Hepatocyte (in vitro differentiated cells): Measurements from ENCODE around the gene ITFG1. TPM values are rescaled to one million over a fixed set of nuclear protein-coding genes. Genes with fewer than 3 reads are reported as not detected.

ENCODE experiments used
- DNase-seq: peaks from one replicate; pipeline ENCODE4 v3.0.0-alpha.2; 2016; ENCODE audit warnings: low spot score
- H2AFZ ChIP-seq: fragments of 200-600 bp; sonication (generic); 2 replicates; pipeline ENCODE4 v1.6.0; 2016; ENCODE audit warnings: antibody characterized with exemption, mild to moderate bottlenecking
- H3K27ac ChIP-seq: fragments of 200-600 bp; sonication (generic); 2 replicates; pipeline ENCODE4 v1.5.1; 2016; ENCODE audit warnings: mild to moderate bottlenecking
- H3K27me3 ChIP-seq: fragments of 200-600 bp; sonication (generic); 2 replicates; pipeline ENCODE4 v1.6.1; 2016
- H3K36me3 ChIP-seq: fragments of 200-600 bp; sonication (generic); replicated peaks from 2 replicates; pipeline ENCODE4 v1.5.1; 2016; ENCODE audit warnings: low read depth; ENCODE audit not compliant: insufficient read depth
- H3K4me1 ChIP-seq: fragments of 200-600 bp; sonication (generic); 2 replicates; pipeline ENCODE4 v1.5.1; 2016; ENCODE audit warnings: mild to moderate bottlenecking, moderate library complexity; ENCODE audit not compliant: insufficient read depth
- H3K4me2 ChIP-seq: fragments of 200-600 bp; sonication (generic); 2 replicates; pipeline ENCODE4 v1.6.0; 2016
- H3K4me3 ChIP-seq: fragments of 200-600 bp; sonication (generic); 2 replicates; pipeline ENCODE4 v1.5.1; 2016; ENCODE audit warnings: mild to moderate bottlenecking
- H3K79me2 ChIP-seq: fragments of 200-600 bp; sonication (generic); 2 replicates; pipeline ENCODE4 v1.6.0; 2017; ENCODE audit warnings: mild to moderate bottlenecking
- H3K9me2 ChIP-seq: fragments of 200-600 bp; sonication (generic); replicated peaks from 2 replicates; pipeline ENCODE4 v1.6.0; 2017; ENCODE audit warnings: mild to moderate bottlenecking; ENCODE audit not compliant: insufficient read depth
- H3K9me3 ChIP-seq: fragments of 200-600 bp; sonication (generic); 2 replicates; pipeline ENCODE4 v1.5.1; 2016; ENCODE audit warnings: low read depth, mild to moderate bottlenecking
- H4K20me1 ChIP-seq: fragments of 200-600 bp; sonication (generic); 2 replicates; pipeline ENCODE4 v1.6.0; 2016; ENCODE audit warnings: mild to moderate bottlenecking; ENCODE audit not compliant: insufficient read depth, poor library complexity, severe bottlenecking
- EZH2 ChIP-seq: fragments of 200-600 bp; sonication (generic); IDR thresholded peaks from 2 replicates; pipeline ENCODE4 v1.6.1; 2016; ENCODE audit warnings: antibody characterized with exemption, mild to moderate bottlenecking, borderline replicate concordance
- EZH2phosphoT487 ChIP-seq: fragments of 200-600 bp; sonication (generic); IDR thresholded peaks from one replicate; pipeline ENCODE4 v1.6.1; 2018; ENCODE audit warnings: antibody characterized with exemption, mild to moderate bottlenecking, low read depth, moderate library complexity; ENCODE audit not compliant: unreplicated experiment, severe bottlenecking
- WGBS: methylation state at CpG from one replicate; pipeline ENCODE4 v1.1.6; 2016; ENCODE audit warnings: low lambda C conversion rate; ENCODE audit errors: missing lambda C conversion rate; 5-methylcytosine and 5-hydroxymethylcytosine counted together
- polyA plus RNA-seq: library from polyadenylated mRNA; unstranded; fragments of >200 nt; fragmentation: Nextera tagmentation; extraction: Ambion mirVana; gene quantifications from 2 replicates; pipeline ENCODE4 v1.2.1, GENCODE V29; 2016
- total RNA-seq: library from RNA; depleted of rRNA; stranded (reverse); fragments of >200 nt; gene quantifications from 2 replicates; pipeline ENCODE4 v1.2.3, GENCODE V29; 2014
- TF ChIP-seq, protein P1 (sequence below): fragments of 200-600 bp; sonication (generic); IDR thresholded peaks from 2 replicates; pipeline ENCODE4 v1.5.1; 2016; ENCODE audit warnings: antibody characterized with exemption, mild to moderate bottlenecking; ENCODE audit not compliant: poor library complexity

ITFG1 gene
- total and polyA plus RNA-seq, 2 experiments from 2014 or later, result 87.8 to 91.4 TPM

DNA sequence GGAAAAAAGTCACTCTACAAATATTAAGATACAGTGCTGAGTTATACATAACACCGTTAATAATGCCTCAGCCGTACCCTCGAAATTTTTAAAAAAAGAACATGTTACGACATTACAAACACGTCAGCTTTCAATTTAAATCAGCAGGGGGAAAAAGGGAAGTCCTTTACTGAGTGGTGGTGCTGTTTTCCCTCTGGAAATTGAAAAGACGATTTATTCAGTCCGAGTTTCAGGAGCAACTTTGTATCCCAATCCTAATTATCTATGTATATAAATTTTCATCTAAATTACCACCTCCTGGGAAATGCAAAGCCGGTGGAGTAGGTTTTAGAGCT, 318.4 kb downstream of the ITFG1 start:
- H3K9me3 ChIP-seq, result no peaks in the 10 kb centered on the region
- DNase-seq, result peak; percentile 8
- H3K4me2 ChIP-seq, result peak overlapping the region; percentile 84
- peak overlapping the region; percentile 20 for H3K4me3 ChIP-seq
- H3K4me1 ChIP-seq, result no peaks in the 10 kb centered on the region
- peak overlapping the region; percentile 64 for H2AFZ ChIP-seq
- H3K9me2 ChIP-seq, result no peaks in the 10 kb centered on the region
- 2% methylated on average over 8 of the region's 8 CpGs for WGBS
- TF ChIP-seq, protein P1, sequence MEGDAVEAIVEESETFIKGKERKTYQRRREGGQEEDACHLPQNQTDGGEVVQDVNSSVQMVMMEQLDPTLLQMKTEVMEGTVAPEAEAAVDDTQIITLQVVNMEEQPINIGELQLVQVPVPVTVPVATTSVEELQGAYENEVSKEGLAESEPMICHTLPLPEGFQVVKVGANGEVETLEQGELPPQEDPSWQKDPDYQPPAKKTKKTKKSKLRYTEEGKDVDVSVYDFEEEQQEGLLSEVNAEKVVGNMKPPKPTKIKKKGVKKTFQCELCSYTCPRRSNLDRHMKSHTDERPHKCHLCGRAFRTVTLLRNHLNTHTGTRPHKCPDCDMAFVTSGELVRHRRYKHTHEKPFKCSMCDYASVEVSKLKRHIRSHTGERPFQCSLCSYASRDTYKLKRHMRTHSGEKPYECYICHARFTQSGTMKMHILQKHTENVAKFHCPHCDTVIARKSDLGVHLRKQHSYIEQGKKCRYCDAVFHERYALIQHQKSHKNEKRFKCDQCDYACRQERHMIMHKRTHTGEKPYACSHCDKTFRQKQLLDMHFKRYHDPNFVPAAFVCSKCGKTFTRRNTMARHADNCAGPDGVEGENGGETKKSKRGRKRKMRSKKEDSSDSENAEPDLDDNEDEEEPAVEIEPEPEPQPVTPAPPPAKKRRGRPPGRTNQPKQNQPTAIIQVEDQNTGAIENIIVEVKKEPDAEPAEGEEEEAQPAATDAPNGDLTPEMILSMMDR, result no peak
- TF ChIP-seq EZH2phosphoT487 (no peak), EZH2 (no peak)
- peaks cover 2% of the 10 kb centered on the region for H3K79me2 ChIP-seq
- peaks cover 11% of the 10 kb centered on the region for H3K27me3 ChIP-seq
- no peak overlapping the region for H3K27ac ChIP-seq
- no peaks in the 10 kb centered on the region for H4K20me1 ChIP-seq
- no peaks in the 10 kb centered on the region for H3K36me3 ChIP-seq

DNA sequence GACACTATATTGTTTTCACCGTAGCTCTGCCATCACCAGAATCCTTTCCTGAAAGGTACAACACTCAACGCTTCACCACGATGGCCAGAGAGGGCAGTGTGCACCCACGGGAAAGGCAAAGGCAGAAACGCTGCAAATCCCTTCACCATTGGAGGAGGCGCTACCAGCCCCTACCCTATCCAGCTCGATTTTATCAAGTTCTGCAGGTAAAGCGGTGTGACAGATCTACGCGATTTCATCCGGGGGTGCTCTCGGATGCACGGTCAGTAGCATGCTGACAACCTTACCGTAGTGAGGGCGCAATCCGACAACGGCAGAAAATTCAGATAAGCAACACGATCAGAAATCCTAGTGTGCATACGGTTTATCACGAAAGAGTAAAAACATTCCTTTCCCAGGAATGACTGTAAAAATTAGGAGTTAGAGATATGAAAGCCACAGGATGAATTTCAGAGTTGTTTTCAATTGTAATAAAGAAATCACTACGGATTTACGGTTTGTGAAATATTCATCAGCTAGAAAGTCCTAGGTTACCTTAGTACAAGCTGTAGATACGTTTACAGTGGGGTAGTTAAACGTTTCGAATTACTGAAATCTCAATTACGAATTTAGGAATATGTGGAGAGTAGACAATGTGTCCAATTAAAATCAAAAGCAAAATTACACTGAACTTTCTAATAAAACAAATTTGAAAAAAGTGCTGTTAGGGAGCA, 318.9 kb downstream of the ITFG1 start:
- Histone ChIP-seq H2AFZ (peak overlapping the region; percentile 64), H3K9me2 (no peaks in the 10 kb centered on the region), H3K27ac (no peak overlapping the region), H4K20me1 (no peaks in the 10 kb centered on the region), H3K4me2 (peak overlapping the region; percentile 84), H3K79me2 (peaks cover 2% of the 10 kb centered on the region), H3K36me3 (no peaks in the 10 kb centered on the region), H3K4me3 (peak overlapping the region; percentile 20), H3K27me3 (peaks cover 11% of the 10 kb centered on the region), H3K4me1 (no peaks in the 10 kb centered on the region), H3K9me3 (no peaks in the 10 kb centered on the region)
- DNase-seq, result peak; percentile 89
- TF ChIP-seq, protein P1, result peak; percentile 91
- TF ChIP-seq EZH2, result no peak
- WGBS, result 4% methylated on average over 26 of the region's 26 CpGs

DNA sequence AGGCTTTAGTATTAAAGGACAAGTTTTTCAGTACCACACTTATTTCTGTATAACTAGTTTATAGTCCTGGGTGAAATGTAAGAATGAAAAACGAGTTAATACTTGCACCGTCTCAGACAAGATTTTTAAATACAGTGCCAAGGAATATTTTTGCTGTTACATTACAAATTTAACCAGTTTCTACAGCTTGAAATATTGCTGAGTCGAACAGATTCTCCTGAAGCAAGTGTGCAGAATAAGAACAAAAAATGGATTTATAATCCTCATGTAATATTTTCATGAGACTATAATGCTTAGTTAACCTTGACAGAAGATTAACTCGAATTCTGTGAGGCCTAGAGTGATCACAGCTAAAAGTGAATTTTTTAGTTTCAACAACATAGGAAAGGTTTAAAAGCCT, 320.2 kb downstream of the ITFG1 start:
- H3K4me3 ChIP-seq, result no peak overlapping the region
- H3K27me3 ChIP-seq, result peaks cover 10% of the 10 kb centered on the region
- no peaks in the 10 kb centered on the region for H3K36me3 ChIP-seq
- no peak for DNase-seq
- TF ChIP-seq, protein P1, result no peak
- TF ChIP-seq EZH2phosphoT487, result no peak
- no peak for TF ChIP-seq EZH2
- H3K9me2 ChIP-seq, result no peaks in the 10 kb centered on the region
- H3K9me3 ChIP-seq, result no peaks in the 10 kb centered on the region
- no peak overlapping the region for H3K27ac ChIP-seq
- no peaks in the 10 kb centered on the region for H3K4me1 ChIP-seq
- H4K20me1 ChIP-seq, result no peaks in the 10 kb centered on the region
- WGBS, result 74% methylated on average over 4 of the region's 4 CpGs
- no peak overlapping the region for H3K4me2 ChIP-seq
- peaks cover 2% of the 10 kb centered on the region for H3K79me2 ChIP-seq
- H2AFZ ChIP-seq, result no peak overlapping the region
